ENCODE results near the gene HSP90AA1. TPM values are rescaled to one million over a fixed set of nuclear protein-coding genes. Genes with fewer than 3 reads are reported as not detected.
"Not testable (repeated sequence)": the region's sequence is repeated elsewhere in the genome, so short reads cannot be mapped to it uniquely, and the experiment has no call there.

HSP90AA1 gene
- total RNA-seq, result 120 TPM

- TF ChIP-seq, protein P1, sequence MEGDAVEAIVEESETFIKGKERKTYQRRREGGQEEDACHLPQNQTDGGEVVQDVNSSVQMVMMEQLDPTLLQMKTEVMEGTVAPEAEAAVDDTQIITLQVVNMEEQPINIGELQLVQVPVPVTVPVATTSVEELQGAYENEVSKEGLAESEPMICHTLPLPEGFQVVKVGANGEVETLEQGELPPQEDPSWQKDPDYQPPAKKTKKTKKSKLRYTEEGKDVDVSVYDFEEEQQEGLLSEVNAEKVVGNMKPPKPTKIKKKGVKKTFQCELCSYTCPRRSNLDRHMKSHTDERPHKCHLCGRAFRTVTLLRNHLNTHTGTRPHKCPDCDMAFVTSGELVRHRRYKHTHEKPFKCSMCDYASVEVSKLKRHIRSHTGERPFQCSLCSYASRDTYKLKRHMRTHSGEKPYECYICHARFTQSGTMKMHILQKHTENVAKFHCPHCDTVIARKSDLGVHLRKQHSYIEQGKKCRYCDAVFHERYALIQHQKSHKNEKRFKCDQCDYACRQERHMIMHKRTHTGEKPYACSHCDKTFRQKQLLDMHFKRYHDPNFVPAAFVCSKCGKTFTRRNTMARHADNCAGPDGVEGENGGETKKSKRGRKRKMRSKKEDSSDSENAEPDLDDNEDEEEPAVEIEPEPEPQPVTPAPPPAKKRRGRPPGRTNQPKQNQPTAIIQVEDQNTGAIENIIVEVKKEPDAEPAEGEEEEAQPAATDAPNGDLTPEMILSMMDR (IDR thresholded peaks at IDR 0.05), result peak in 2 of 3 experiments; percentile 19 to 29
- intact Hi-C loops (cut with DNase I), result loop anchor here (1.0 to 10.0 kb wide), 8 partner anchors 52 to 1712 kb away; partner anchors contain the start of genes ANKRD9, DYNC1H1, EIF5 and PPP2R5C
- H3K9me3 ChIP-seq, result no peaks in the 10 kb centered on the region
- peak; percentile 75 to 96 for DNase-seq (ENCODE audit: low spot score in 2 of 2)
- peak within 1 kb of the TSS; percentile 89 to 97 for H3K4me3 ChIP-seq
- peak within 1 kb of the TSS; percentile 98 to 100 for H3K27ac ChIP-seq
- no peaks in the 10 kb centered on the region for H3K27me3 ChIP-seq
- H3K4me1 ChIP-seq, result peaks cover 13 to 37% of the 10 kb centered on the region in 2 donors
- H3K36me3 ChIP-seq, result peaks cover 32 to 36% of the 10 kb centered on the region in 2 donors
Measured at GRCh38 chr14:102086972-102087761, at the start of gene HSP90AA1. Gene HSP90AA1 (minus strand): TSS chr14:102087044. CDS start chr14:102086378, 666 bp downstream.

DNA sequence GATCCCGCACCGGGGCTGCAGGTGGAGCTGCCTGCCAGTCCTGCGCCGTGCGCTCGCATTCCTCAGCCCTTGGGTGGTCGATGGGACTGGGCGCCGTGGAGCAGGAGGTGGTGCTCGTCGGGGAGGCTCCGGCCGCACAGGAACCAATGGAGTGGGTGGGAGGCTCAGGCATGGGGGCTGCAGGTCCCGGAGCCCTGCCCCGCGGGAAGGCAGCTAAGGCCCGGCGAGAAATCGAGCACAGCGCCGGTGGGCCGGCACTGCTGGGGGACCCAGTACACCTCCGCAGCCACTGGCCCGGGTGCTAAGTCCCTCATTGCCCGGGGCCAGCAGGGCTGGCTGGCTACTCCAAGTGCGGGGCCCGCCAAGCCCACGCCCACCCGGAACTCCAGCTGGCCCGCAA lies 48.6 kb upstream of the HSP90AA1 start:
- H3K9me3 ChIP-seq; DNase-seq (ENCODE audit: low spot score in 2 of 2); H3K27me3 ChIP-seq; H3K4me3 ChIP-seq; H3K27ac ChIP-seq; H3K4me1 ChIP-seq; H3K36me3 ChIP-seq: not testable (repeated sequence)
- intact Hi-C loops (cut with DNase I), result loop anchor here (5.0 kb wide), 2 partner anchors 173 to 182 kb away; partner anchors contain the start of genes DYNC1H1 and ZNF839

- DNase-seq (ENCODE audit: low spot score in 2 of 2); H3K27ac ChIP-seq; H3K9me3 ChIP-seq; H3K4me1 ChIP-seq; H3K36me3 ChIP-seq; H3K27me3 ChIP-seq; H3K4me3 ChIP-seq: not testable (repeated sequence)
- intact Hi-C loops (cut with DNase I), result loop anchor here (5.0 kb wide), 2 partner anchors 172 to 183 kb away; partner anchors contain the start of genes DYNC1H1 and ZNF839
Measured at GRCh38 chr14:102134719-102135118, 47.9 kb upstream of the HSP90AA1 start.

DNA sequence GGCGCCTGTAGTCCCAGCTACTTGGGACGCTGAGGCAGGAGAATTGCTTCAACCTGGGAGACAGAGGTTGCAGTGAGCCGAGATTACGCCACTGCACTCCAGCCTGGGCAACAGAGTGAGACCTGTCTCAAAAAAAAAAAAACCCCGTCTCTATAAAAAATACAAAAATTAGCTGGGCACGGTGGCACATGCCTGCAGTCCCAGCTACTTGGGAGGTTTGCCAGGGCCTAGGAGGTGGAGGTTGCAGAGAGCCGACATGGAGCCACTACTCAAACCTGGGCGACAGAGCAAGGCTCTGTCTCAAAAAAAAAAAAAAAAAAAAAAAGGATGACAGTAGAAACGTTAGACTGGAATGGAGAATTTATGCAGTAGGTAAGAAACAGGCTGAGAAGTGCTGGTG lies 47.2 kb upstream of the HSP90AA1 start:
- H3K4me3 ChIP-seq; H3K27me3 ChIP-seq; H3K9me3 ChIP-seq; DNase-seq (ENCODE audit: low spot score in 2 of 2); intact Hi-C loops (cut with DNase I); H3K27ac ChIP-seq; H3K4me1 ChIP-seq; H3K36me3 ChIP-seq: not testable (repeated sequence)

DNA sequence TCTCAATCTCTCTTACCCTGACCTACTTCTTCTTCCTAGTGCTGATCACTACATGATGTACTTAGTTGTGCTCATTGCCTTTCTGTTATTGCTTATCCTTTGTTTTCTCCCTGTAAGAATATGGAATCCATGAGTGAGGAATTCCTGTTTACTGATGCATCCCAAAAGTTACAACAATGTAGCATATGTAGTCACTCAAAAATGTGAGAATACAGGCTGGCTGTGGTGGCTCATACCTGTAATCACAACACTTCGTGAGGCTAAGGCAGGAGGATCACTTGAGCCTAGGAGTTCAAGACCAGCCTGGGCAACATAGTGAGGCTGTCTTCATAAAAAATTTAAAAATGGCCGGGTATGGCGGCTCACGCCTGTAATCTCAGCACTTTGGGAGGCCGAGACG lies 44.9 kb upstream of the HSP90AA1 start:
- intact Hi-C loops (cut with DNase I), result no loop called here
- H3K4me3 ChIP-seq, result no peak overlapping the region
- no peaks in the 10 kb centered on the region for H3K9me3 ChIP-seq
- TF ChIP-seq, protein P1 (IDR thresholded peaks at IDR 0.05), result no peak
- no peak for DNase-seq (ENCODE audit: low spot score in 2 of 2)
- H3K4me1 ChIP-seq, result no peaks in the 10 kb centered on the region
- no peaks in the 10 kb centered on the region for H3K27me3 ChIP-seq
- peaks cover 0 to 7% of the 10 kb centered on the region in 2 donors for H3K36me3 ChIP-seq
- no peak overlapping the region for H3K27ac ChIP-seq

- TF ChIP-seq, protein P1 (IDR thresholded peaks at IDR 0.05), result no peak
- intact Hi-C loops (cut with DNase I), result no loop called here
- DNase-seq (ENCODE audit: low spot score in 2 of 2), result no peak
- no peaks in the 10 kb centered on the region for H3K9me3 ChIP-seq
- no peaks in the 10 kb centered on the region for H3K36me3 ChIP-seq
- H3K27me3 ChIP-seq, result no peaks in the 10 kb centered on the region
- no peaks in the 10 kb centered on the region for H3K4me1 ChIP-seq
- no peak overlapping the region for H3K27ac ChIP-seq
- H3K4me3 ChIP-seq, result no peak overlapping the region
Measured at GRCh38 chr14:102126807-102127455, 40.1 kb upstream of the HSP90AA1 start.

DNA sequence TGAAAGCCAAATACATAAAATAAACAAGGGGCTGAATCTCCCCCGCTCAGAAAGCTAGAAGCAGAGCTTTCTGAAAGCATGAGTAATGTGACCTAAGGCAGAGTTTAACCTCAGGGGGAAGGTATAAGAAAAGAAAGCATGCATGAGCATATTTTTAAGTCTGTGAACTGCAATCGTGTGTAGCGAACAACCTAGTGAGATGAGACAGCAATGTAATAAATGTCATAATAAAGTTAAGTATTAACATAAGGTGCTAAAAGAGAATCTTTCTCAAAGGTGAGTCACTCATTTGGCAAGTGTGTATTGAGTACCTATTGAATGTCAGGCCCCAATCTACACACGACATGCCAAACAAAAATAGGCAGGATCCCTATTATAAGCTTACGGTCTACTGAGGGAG lies 38.7 kb upstream of the HSP90AA1 start:
- intact Hi-C loops (cut with DNase I), result no loop called here

More for the DNA sequence above, 38.7 kb upstream of the HSP90AA1 start:
- no peak overlapping the region for H3K27ac ChIP-seq
- no peaks in the 10 kb centered on the region for H3K36me3 ChIP-seq
- H3K9me3 ChIP-seq, result no peaks in the 10 kb centered on the region
- DNase-seq (ENCODE audit: low spot score in 2 of 2), result no peak
- H3K4me3 ChIP-seq, result no peak overlapping the region
- no peaks in the 10 kb centered on the region for H3K27me3 ChIP-seq
- TF ChIP-seq, protein P1 (IDR thresholded peaks at IDR 0.05), result no peak
- H3K4me1 ChIP-seq, result no peaks in the 10 kb centered on the region

Measured in ascending aorta (tissue), 2 donors.